Nucleus accumbens (tissue), 56 donors: ENCODE results near the gene APOO.
"Not testable (repeated sequence)": the region's sequence is repeated elsewhere in the genome, so short reads cannot be mapped to it uniquely, and the experiment has no call there.

Source experiments
- DNase-seq, 56 donors: peaks; one replicate each; lab custom pipeline; 2025; lab: John Stamatoyannopoulos, UW

APOO gene

DNA sequence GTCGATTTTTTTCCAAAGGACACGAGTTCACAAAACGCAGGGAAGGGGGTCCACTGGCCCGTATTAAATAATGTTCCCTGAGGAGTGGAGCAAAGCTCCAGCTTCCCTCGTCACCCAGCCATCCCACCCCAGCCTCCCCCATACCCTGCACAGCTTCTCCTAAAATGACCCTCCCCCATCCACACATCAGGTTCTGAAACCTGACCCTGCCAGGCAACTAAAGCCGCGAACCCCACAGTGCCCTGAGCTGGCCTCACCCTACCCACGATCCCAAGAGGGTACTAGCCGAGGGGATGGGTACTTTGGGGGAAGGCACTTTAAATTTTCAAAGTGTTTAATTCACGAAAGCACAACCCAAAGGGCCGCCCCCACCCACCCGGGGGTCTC is 634 bp downstream of the APOO start:
- peak in 2 of 56 donors; percentile 29 to 30 for DNase-seq

DNA sequence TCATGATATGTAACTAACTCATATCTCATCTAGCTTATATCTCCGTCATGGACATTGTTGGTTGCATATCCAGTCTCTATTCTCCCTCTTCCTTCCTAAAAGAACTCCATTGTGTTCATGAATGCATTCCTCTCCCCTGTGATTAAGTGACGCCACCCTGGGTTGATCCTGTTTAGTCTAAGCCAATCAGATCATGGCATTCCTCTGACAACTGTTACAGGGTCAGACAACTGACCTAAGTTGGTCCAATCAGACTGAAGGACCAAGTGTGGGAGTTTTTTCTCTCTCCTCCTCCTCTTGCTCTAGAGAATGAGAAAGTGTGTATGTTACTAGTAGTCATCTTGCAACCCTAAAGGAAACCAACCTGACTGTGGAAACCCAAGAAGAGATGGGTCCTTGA is 3.6 kb downstream of the APOO start:
- no peak for DNase-seq

DNA sequence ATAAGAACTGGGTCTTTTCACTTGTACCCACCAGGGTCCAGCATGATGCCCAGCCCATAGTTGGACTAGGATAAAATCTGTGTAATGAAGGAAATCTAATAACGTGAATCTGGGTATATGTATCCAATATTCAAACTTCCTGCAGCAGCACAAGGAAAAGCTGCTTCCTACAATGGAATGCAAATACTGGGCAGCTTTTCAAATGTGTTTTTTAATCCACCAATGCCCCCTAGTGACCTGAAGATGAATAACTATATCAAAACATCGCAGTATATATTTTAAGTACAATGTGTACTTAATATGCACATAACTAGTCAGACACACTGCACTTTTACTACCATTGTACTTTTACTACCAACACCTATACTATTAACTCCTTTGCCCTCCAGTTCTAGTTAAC is 5.3 kb downstream of the APOO start:
- DNase-seq: peak in 1 of 56 donors; percentile 3

DNA sequence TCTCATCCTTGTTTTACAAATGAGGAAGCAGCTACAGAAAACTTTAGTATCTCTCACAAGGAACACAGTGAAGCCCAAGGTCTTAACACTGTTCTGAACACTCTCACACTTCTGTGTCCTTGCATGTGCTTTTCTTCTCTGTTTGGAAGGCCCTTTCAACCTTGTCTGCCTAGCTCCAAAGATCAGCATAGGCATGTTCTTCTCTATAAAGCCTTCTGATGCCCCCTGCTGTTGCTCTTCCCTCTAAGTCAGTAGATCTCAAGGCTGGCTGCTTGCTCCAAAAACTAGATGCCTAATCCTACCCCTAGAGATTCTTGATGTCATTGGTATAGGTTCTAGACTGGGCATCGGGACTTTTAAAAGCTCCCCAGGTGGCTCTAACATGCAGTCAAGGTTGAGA is 5.9 kb downstream of the APOO start:
- peak in 38 of 56 donors; percentile 0 to 64 (median 16) for DNase-seq

DNA sequence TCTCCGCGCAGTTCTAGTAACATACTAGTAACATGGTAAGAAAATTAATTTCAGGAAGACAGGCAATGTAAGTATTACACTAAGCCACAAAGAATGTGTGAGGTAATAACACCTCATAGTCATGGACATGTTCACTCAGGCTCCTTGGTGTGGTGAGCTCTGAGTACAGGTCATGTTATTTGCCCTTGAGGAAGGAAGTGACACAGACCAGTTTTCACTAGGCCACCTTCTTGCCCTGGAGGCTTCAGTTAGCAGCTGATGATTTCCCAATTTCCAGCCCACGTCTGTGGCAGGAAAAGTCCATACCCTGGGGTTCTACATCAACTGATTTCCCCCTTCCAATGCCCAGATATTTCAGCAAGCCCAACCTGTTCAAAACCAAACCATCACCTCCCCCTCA is 6.7 kb downstream of the APOO start:
- DNase-seq: no peak

DNA sequence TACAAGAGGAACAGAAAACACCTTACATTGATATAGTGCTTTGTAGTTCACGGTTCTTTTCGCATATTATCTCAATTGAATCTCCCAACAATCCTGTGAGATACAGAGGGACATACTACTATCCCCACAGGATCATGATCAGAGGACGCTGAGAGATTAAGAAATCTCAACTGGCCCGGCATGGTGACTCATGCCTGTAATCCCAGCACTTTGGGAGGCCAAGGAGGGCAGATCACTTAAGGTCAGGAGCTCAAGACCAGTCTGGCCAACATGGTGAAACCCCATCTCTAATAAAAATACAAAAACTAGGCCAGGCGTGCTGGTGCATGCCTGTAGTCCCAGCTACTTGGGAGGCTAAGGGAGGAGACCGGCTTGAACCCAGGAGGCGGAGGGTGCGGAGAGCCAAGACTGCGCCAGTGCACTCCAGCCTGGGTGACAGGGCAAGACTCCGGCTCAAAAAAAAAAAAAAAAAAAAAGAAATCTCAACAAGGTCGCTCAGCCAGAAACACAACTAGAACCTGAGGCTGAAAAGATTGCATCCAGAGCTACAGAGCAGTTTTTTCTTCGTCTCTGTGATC is 7.4 kb downstream of the APOO start:
- no peak for DNase-seq

DNA sequence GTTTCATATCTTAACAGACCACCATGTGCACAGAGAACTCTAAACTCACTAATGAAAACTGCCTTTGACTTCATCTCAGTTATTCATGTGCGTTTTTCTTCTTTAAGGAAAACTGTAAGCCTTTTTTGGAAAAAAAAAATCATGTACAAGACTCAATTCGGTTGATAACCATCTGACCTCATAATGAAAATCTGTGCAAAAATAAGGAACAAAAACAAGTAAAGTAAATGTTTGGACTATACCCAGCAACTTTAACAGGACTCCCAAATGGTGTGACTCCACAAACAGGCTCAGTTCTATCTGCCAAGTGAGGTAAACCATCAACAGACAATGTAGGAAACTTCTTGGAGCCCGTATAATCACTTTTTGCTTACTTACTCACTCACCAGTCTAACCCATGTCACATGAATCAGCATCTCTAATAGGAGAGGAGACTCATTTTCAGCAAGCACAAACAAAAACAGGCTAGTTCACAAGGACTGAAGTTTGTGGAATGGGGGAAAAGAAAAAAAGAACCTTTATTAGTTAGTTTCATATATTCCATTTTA is 9.3 kb downstream of the APOO start:
- no peak for DNase-seq

DNA sequence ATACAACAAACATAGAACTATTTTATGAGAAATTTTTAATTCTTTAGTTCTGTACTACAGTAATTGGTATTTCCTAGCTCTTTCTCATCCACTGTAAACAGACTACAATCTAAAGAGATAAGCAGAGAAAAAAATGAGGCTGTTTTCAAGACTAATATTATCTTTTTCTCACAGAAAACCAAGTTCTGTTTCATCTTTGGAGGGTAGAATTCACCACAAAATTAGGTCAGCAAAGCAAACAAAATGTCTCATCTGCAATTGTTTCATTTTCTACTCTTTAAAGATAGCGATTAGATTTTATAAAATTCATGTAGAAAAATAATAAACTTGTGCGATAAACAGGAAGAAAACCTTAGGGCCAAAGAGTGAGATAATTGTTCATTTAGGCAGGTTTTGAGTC is 10.8 kb downstream of the APOO start:
- DNase-seq: no peak

DNA sequence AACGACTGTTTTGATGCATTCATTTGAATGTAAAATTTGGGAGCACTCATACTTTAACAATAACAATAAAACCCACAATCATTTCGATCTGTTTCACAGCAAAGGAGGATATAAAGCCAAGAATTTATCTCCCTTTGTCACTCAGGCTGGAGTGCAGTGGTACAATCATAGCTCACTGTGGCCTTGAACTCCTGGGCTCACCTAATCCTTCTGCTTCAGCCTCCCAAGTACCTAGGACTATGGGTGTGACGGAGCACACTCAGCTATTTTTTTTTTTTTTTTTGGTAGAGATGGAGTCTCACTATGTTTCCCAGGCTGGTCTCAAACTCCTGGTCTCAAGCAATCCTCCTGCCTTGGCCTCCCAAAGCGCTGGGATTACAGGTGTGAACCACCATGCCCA is 11.2 kb downstream of the APOO start:
- DNase-seq: not testable (repeated sequence)

DNA sequence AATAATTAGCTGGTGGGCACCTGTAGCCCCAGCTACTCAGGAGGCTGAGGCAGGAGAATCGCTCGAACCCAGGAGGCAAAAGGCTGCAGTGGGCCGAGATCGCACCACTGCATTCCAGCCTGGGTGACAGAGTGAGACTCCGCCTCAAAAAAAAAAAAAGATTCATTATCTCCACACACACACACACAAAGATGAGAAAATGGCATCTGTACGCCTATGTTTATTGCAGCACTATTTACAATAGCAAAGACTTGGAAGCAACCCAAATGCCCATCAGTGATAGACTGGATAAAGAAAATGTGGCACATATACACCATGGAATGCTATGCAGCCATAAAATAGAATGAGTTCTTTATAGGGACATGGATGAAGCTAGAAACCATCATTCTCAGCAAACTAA is 12.7 kb downstream of the APOO start:
- DNase-seq: not testable (repeated sequence)

DNA sequence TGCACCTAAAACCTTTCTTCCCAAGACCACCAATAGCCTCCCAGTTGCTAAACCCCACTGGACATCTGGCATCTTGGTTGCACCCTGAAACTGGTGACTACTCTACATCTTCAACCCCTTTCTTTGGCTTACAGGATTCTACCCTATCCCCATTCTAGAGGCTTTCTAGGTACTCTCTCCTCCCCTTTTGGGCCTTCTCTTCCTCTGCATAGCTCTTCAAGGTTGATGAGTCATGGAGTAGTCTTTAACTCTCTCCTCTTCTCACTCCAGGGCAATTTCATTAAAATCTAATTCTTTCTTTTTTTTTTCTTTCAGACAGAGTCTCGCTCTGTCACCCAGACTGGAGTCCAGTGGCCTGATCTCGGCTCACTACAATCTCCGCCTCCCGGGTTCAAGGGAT is 16.8 kb downstream of the APOO start:
- DNase-seq: no peak

DNA sequence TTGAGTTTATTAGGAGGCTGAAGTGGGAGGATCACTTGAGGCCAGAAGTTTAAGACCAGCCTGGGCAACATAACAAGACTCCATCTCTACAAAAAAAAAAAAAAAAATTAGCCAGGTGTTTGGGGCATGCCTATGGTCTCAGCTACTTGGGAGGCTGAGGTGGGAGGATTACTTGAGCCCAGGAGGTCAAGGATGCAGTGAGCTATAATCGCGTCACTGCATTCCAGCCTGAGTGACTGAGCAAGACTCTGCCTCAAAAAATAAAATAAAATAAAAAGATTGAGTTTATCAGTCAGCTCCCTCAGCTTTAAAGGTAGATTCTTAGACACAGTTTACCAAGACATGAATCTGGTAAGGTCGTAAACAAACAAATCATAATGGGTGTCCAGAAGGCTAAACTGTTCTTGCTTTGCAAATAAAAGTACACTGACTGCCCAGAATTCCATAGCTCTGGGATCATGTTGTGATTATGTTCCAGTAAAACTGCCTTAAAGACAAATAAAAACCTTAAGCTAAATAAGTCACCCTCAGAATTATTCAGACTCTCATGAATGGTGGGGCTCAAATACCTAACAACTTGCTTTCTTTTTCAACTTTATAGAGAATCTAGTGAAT is 18.7 kb downstream of the APOO start:
- no peak for DNase-seq

DNA sequence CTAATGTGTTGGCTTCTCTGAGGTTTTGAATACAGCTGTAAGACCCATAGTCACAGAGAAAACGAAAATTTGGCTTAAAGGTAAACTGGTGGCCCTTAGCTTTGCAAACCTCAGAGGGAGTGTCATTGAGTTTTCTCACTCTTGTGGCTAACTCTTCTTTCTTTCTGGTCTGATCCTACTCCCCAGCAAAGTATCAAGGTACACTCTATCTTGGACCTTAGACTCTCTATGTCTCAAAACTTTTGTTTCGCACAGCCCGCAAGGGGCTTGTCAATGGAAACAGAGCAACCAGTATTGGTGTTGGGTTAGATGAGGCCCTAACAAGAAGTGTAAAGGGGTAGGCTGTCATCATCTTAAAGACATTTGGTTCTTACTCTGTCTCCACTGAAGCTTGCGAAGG is 19.8 kb downstream of the APOO start:
- DNase-seq: no peak

DNA sequence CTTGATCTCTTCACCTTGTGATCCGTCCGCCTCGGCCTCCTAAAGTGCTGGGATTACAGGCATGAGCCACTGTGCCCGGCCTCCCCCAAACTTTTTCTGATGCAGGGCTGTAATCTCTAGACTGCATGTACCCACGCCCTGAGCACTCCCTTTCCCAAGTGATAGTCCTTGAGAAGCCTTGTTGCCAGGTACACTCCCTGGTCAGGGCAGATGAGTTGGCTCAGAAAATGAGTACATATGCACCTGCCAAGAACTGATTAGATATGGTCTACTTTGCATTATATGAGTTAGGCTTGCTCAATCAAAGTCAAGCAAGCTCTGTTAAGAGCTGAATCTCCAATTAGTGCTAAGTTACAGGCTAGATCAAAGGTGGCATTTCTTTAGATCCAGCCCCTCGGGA is 20.3 kb downstream of the APOO start:
- no peak for DNase-seq

DNA sequence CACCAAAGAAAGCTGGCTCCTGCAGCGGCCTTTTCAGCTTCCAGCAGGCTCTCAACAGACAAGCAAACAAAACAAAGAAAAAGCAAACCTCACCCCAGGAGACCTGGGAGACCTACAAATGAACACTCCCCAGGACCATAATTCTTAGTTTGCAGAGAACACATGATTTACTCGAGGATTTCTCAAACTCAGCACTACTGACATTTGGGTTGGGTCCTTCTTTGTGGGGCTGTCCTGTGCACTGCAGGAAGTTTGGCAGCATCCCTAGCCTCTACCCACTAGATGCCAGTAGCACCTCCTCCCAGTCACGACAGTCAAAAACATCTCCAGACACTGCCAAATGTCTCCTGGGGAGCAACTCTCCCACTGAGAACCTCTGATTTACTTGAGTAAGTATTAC is 21.9 kb downstream of the APOO start:
- no peak for DNase-seq

DNA sequence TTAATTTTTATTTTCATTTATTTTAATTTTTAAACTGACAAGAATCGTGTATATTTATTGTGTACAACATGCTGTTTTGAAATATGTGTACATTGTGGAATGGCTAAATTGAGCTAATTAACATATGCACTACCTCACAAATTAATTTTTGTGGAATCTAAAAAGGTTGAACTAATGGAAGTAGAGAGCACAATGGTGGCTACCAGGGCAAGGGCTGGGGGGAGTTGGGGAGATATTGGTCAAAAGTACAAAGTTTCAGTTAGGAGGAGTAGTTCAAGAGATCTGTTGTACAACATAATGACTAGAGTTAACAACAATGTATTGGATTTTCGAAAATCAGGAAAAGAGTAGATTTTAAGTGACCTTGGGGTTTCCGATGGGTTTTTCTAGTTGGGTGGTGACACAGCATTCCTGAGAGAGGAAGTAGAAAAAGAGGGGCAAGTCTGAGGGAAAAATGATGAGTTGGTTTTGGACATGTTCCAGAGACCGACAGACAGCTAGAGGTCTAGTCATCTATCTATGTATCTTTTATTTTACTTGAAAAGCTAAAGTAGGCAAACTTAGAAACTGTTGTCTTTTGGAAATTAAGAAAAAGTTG is 23.2 kb downstream of the APOO start:
- no peak for DNase-seq

DNA sequence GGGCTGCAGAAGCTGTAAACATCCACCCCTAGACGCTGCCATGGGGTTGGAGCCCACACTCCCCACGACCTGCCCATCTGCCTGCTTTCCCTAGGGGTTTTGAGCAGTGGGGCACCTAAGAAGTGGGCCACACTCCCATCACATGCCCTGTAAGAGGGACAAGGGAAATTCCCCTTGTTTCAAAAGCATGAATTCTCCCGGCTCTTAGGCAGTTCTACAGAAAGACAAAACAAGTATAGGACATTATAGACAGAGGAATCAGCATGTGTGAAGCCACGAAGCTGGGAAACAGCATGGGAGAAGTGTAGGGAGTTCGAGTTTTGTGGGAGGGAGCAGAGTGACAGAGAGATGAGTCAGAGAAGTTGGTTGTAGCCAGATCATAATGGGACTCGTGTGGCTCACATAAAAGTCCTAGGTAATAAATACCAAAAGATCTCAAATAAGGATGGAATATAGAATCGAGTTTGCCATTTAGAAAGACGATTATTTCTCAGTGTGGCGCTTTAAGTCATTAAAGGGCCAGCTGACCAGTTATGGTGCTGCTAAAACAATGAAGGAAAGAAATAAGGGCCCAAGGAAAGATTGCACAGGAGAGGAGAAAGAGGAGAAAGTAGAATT is 23.9 kb downstream of the APOO start:
- DNase-seq: peak in 5 of 56 donors; percentile 2 to 9 (median 4)

DNA sequence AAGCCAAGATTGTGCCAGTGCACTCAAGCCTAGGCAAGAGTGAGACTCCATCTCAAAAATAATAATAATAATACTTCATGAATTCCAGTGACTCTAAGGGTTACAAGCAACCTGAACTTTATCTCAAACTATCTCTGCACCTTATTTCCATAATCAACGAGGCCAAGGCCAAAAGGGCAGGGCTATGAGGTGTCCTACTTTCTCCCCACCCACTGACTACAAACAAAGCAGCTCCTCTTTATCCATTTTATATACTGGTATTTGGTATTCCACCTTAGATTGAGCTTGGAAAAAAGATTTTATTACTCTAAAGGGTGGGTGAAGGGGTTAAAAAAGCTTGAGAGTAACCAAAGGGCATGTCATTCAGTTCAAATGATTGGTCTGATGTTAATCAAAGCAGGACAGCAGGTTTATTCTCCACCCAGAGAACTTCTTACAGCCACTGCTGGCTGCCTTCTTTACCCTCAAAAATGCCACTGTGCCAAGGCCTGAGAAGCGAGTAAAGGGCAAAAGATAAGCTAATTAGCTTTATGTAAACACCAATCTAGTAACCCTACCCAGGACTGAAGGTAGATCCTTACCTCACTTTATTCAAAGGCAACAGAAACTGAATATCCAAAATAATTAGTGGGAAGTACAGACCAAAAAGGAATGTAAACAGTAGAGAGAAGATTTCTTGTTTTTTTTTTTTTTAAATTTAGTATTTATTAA is 28.2 kb downstream of the APOO start:
- no peak for DNase-seq

DNA sequence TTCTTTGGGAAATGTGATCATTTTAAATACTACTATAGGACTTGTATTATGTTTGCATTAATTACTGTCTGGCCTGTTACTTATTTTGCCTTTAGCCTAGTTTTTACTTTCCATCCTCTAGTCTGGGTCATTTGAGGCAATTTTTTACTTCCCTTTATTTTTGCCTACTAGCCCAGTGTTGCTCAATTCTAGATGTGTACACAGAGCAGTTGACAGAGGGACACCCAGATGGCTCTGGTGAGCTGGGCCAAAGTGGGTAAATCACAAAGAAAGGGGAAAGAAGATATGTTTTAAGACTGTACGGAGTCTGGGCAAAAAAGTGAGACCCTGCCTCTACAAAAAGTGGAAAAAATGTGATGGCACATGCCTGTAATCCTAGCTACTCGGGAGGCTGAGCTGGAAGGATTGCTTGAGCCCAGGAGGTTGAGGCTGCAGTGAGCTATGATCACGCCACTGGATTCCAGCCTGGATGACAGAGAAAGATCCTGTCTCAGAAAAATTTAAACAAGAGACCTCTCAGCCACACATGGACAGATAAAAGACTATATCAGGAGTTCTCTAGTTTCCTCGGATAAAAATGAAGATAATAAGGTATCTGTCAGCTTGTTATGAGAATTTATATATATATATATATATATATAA is 35.7 kb downstream of the APOO start:
- no peak for DNase-seq

DNA sequence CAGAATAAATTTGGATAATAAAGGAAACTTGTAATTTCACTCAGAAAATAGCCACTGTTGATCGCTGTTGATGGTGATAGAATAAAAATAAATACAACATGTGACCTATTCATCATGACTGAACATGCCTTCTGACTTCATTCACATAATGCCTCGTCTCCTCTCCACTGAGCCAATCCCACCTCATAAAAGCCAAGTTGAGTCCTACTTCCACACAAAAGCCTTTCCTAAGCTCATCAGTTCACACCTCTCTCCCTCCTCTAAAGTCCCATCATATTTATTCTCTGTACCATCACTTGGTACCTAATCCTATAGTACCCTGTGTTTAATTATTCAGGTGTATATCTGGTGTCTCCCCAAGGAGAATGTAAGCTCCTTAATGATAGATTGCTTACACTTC is 37.7 kb downstream of the APOO start:
- DNase-seq: no peak
